Peyer's patch (tissue), 4 donors: ENCODE results near the gene MACROD2.

ENCODE experiments used
- POLR2A ChIP-seq, 2 donors: fragments of 450-650 bp; IDR thresholded peaks; one replicate each; pipeline ENCODE4 v1.5.1; 2017; ENCODE audit warnings: antibody characterized with exemption in 2 of 2, mild to moderate bottlenecking in 2 of 2, moderate library complexity in 2 of 2
- TF ChIP-seq, protein P1 (sequence below), 6 experiments: fragments of 450-650 bp in 4 of 6; fragments of 200-600 bp in 2 of 6; sonication (generic) in 1 of 6; IDR thresholded peaks; one replicate each; pipeline ENCODE4 v1.5.1; 2017 to 2019; ENCODE audit warnings: antibody characterized with exemption in 6 of 6, mild to moderate bottlenecking in 3 of 6, moderate library complexity in 1 of 6

DNA sequence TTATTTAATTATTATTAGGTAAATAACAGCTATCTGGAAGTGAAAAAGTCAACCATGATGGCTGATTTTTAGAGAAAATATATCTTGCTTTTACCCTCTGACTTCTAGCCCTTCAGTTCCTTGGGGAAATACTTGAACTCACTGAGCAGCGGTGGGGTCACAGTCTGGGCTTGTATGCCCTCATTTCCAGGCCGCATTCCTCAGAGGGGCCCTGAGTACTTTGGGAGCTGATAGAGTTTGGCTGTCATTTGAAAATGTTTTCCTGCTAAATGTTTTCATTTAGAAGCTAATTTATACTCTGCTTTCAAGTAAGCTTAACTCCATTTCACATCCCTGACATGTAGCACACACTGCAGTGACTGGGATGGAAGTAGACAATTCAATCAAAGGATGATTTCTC is 1549.4 kb downstream of the MACROD2 start:
- no peak for TF ChIP-seq POLR2A (IDR thresholded peaks at IDR 0.05)
- TF ChIP-seq, protein P1, sequence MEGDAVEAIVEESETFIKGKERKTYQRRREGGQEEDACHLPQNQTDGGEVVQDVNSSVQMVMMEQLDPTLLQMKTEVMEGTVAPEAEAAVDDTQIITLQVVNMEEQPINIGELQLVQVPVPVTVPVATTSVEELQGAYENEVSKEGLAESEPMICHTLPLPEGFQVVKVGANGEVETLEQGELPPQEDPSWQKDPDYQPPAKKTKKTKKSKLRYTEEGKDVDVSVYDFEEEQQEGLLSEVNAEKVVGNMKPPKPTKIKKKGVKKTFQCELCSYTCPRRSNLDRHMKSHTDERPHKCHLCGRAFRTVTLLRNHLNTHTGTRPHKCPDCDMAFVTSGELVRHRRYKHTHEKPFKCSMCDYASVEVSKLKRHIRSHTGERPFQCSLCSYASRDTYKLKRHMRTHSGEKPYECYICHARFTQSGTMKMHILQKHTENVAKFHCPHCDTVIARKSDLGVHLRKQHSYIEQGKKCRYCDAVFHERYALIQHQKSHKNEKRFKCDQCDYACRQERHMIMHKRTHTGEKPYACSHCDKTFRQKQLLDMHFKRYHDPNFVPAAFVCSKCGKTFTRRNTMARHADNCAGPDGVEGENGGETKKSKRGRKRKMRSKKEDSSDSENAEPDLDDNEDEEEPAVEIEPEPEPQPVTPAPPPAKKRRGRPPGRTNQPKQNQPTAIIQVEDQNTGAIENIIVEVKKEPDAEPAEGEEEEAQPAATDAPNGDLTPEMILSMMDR (IDR thresholded peaks at IDR 0.05) = no peak
